HG03565 (cell line): ENCODE data around the gene SUPV3L1.
"Not testable (repeated sequence)": the region's sequence is repeated elsewhere in the genome, so short reads cannot be mapped to it uniquely, and the experiment has no call there.

Source experiments
- ATAC-seq: cut with Tn5 transposase; IDR thresholded peaks from one replicate; pipeline ENCODE4 v1.9.1; 2021; ENCODE audit warnings: mild to moderate bottlenecking, moderate library complexity; ENCODE audit not compliant: unreplicated experiment

The SUPV3L1 gene

GRCh38 chr10:69228151-69228550 lies 48.1 kb downstream of the SUPV3L1 start:
- ATAC-seq, result no peak

DNA sequence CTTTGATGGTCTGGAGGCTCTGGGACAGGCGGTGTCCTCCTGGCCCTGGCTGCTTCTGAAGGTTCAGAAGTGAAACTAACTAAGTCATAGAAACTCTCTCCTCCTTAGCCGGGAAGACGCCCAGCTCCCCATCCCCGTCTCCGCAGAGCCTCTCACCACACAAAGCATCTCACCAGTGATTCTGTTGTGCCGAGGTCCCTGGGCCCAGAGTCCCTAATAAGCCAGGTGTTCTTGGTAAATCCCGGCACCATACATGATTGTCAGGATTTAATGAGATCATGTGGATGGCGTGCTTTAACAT lies 49.5 kb downstream of the SUPV3L1 start:
- no peak for ATAC-seq

DNA sequence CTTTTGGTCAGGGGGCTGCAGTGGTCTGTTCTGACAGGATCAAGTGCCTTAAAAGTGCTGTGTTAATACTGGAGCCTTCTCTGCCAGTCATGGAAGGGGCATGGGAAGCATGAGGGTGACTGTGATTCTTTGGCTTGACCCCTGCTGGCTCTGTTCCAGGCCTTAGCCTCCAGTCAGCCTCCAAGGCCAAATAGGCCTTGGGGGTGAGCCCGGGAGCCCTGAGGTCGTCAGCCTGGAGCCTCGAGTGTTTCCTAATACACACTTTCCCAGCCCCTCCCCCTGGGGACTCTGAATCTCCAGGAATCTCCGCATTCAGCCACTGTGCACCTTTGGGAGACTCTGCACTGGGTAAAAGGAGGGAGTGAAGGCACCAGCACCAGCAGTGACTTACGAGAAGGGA lies 50.1 kb downstream of the SUPV3L1 start:
- no peak for ATAC-seq

DNA sequence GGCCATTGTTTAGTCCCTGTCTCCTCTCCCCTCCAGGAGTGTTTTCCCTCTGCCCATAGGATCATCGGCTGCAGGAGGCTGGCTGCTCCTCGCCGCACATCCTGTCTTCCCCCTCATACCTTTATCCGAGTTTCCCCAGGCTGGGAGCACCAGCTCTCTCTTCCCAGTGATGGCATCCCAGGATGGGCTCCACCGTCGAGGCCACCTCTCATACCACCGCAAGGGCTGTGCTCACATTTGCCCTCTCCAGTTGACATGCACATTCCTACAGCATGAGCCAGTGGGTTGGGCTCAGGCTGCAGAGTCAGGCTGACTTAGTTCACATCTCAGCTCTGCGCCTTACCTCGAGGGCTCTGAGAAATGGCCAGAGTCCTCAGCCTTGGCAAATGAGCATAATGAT lies 52.2 kb downstream of the SUPV3L1 start:
- ATAC-seq, result no peak

DNA sequence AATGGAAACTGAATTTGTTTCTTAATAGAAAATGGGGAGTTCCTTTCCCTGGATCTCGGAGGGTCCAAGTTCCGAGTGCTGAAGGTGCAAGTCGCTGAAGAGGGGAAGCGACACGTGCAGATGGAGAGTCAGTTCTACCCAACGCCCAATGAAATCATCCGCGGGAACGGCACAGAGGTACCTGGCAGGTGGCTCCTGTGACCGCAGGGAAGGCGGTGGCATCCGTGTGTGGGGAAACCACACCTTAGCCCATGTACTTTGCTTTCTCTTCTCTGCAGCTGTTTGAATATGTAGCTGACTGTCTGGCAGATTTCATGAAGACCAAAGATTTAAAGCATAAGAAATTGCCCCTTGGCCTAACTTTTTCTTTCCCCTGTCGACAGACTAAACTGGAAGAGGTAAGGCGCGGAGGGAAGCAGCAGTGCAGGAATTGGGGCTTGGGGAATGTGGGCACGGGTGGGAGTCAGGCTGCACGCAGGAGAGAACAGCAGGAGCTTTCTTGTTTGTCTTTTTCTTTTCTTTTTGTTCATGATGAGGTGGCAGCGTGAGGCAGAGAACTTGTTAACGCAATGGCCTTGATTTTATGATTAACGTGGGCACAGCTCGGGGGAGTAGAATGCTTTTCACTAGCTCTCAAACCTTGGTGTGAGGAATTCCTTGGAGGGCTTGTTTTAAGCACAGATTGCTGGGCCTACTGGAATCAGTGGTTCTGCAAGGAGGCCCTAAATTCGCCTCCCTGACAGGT lies 52.9 kb downstream of the SUPV3L1 start:
- ATAC-seq, result no peak

DNA sequence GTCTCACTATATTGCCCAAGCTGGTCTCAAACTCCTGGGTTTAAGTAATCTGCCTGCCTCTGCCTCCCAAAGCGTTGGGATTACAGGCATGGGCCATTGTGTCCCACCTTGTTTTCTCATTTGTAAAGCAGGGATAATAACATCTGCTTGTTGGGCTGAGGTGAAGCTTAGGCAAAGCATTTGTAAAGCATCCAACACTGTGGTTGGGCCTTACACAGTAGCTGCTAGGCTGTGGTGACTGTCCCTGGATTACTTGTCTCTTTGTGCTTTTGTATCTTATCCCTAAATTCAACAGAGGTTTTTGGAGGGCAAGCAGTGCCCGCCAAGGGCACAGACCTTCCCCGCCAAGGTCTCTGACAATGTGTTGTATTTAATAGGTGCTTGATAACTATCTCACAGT lies 54.4 kb downstream of the SUPV3L1 start:
- ATAC-seq, result no peak

DNA sequence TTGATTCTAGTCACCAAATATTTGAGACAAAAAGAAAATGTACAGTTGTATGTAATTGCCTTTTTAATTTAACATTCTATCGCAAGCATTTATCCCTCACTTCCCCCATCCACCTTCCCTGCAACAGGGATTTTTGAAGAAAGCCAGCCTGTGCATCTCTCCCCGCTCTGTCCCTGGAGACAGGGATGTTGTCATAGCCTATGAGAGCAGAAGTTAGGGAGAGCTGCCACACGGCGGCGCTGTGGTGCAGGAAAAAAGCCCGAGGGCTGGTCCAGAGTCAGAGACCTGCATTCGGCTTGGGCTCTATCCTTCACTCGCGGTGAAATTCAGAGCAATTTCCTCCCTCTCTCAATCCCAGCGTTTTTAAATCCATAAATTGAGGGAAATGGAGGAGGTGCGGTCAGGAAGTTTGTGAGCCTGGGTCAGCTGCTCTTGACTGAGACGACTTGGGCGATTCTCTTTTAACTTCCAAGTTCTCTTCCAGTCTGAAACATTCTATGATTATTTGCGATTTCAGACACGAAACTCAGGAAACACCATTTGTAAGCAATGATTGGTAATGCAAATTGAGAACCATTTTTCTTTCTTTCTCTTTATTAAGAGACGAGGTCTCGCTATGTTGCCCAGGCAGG lies 57.6 kb downstream of the SUPV3L1 start:
- ATAC-seq, result peak; percentile 95

- ATAC-seq, result no peak
Measured at GRCh38 chr10:69239136-69239535, 59.1 kb downstream of the SUPV3L1 start.

GRCh38 chr10:69239816-69240434 lies 59.9 kb downstream of the SUPV3L1 start:
- ATAC-seq, result no peak

GRCh38 chr10:69240455-69240854 lies 60.4 kb downstream of the SUPV3L1 start:
- no peak for ATAC-seq

- no peak for ATAC-seq
Measured at GRCh38 chr10:69241575-69241974, 61.5 kb downstream of the SUPV3L1 start.

DNA sequence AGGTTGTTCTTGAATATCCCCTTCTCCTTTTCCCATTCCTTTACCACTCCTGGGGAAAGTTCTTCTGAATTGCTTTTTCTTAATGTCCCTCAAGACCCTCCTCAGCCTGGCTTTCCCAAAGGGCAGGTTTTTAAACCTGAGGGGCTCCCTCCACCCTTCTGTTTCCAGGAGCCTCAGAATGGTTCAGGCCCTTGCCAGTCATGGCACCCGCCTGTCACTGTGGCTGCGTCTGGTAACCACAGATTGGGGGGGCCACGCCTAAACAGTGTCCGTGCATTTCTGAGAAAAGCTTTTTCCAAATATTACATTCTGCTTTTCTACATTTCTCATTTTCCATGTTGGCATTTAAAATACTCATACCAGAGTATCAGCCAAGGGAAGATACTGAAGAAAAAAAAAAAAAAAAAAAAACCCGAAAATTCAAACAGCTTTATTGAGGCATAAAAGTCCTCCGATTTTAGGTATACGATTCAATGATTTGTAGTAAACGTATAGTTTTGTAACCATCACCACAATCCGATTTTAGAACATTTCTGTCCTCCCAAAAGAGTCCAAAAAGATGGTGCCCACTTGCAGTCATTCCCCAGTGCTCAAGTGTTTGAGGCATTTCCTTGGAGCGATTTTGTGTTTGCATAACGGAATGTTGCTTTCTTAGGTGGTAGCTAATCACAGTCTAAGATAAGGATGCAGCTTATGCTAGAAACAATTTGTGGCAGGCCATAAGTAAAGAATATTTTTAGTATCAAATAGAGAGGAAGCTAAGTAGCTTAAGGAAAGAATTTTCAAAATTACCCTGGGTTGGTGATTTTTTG lies 62.2 kb downstream of the SUPV3L1 start:
- no peak for ATAC-seq

GRCh38 chr10:69242852-69243212 lies 62.8 kb downstream of the SUPV3L1 start:
- no peak for ATAC-seq

DNA sequence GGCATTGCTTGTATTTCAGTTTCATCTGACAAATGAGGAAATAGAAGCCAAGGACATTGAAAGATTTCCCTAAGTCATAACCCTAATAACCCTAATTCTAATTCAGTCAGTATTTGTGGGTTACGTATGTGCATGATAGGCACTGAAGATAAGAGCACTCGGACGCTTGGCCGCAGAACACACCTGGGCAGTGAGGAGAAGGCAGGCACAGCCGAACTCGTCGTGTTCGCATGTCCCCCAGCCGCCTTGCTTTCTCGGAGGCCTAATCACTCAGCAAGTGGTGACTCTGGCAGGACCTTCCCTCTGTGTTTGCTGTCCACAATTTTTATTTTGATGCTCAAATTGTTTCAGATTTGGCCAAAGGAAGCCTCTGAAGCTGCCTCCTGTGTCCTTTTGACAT lies 63.8 kb downstream of the SUPV3L1 start:
- no peak for ATAC-seq

DNA sequence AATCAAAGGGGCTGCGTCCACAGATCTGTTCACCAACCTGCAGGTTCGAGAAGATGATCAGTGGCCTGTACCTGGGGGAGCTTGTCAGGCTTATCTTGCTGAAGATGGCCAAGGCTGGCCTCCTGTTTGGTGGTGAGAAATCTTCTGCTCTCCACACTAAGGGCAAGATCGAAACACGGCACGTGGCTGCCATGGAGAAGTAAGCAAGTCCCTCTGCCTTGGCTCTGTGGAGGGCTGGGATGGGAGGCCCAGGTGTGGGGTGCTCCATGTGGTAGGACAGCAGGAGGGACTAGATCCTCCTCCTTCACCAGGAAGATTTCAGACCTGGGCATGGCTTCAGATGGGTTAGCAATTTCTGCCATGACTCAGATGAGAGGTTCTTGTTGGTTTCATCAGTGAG lies 66.0 kb downstream of the SUPV3L1 start:
- ATAC-seq, result no peak

DNA sequence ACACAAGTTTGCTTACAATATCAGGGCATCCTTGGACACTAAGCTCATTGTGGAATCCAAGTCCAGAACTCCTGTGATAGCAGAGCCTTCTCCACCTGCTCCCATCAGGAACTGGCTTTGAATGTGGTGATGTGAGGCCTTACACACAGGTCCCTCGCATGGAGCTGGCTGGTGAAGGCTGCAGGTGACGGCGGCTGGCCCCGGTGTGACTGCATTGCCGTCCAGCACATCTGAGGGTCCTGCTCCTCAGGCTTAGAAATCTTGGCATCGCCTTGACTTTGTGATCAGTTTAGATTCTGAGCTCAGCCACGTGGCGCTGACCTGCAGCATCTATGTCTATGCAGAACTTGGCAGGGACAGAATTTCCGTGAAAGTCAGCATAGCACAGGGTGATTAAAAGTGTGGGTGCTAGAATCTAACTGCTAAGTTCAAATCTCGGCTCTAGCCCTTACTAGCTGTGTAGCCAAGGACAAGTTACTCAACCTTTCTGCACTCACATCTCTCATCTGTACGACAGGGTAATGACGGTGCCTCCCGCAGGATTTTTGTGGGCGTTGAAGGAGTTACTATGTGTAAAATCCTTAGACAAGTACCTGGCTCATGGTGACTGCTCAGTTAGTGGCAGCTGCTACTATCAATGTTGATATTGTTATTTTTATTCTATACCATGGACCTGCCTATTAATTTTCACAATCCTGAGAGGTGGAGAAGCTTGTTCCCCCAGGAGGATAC lies 66.7 kb downstream of the SUPV3L1 start:
- ATAC-seq, result no peak

DNA sequence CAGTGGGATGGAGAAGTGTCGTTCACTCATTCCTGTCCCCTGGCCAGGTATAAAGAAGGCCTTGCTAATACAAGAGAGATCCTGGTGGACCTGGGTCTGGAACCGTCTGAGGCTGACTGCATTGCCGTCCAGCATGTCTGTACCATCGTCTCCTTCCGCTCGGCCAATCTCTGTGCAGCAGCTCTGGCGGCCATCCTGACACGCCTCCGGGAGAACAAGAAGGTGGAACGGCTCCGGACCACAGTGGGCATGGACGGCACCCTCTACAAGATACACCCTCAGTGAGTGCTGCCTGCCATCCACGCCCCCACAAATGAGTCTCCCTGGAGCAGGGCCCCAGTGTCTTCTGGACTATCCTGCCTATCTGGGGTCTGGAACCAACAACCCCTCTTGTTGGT lies 67.3 kb downstream of the SUPV3L1 start:
- no peak for ATAC-seq

GRCh38 chr10:69248117-69248730 lies 68.2 kb downstream of the SUPV3L1 start:
- ATAC-seq, result no peak

DNA sequence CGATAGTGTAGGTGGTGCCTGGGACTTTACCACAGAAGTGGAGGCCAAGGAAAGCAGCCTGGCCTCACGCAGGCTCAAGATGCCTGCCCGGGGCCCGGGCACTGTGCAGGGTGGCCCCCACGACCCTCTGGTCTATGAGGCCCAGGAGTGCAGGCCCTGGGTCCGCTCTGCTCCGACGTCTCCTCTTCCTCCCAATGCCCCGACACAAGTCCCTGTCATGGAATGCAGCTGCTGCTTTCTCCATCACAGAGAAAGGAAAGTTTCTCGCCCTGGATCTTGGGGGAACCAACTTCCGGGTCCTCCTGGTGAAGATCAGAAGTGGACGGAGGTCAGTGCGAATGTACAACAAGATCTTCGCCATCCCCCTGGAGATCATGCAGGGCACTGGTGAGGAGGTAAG lies 70.0 kb downstream of the SUPV3L1 start:
- ATAC-seq, result no peak

DNA sequence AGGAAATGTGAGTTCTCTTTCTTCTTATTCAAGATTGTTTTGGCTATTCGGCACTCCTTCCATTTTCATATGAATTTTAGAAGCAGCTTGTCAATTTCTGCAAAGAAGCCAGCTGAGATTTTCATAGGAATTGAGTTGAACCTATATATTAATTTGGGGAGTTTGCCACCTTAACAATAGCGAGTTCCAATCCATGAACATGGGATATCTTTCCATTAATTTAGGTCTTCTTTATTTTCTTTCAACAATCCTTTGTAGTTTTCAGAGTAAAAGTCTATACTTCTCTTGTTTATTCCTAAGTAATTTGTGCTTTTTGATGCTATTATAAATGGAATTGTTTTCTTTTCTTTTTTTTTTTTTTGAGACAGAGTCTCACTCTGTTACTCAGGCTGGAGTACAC lies 71.4 kb downstream of the SUPV3L1 start:
- not testable (repeated sequence) for ATAC-seq

- no peak for ATAC-seq
Measured at GRCh38 chr10:69253171-69253570, 73.1 kb downstream of the SUPV3L1 start.
